Neutrophil (primary cell): ENCODE measurements around the gene SUPT6H.

Source experiments
- H3K27ac ChIP-seq: fragments of 200-600 bp; sonication (generic); 2 replicates; pipeline ENCODE4 v1.5.1; 2016; ENCODE audit warnings: mild to moderate bottlenecking, moderate library complexity
- H3K27me3 ChIP-seq: fragments of 200-600 bp; sonication (generic); 2 replicates; pipeline ENCODE4 v1.6.0; 2016; ENCODE audit warnings: mild to moderate bottlenecking
- H3K36me3 ChIP-seq: fragments of 200-600 bp; sonication (generic); 2 replicates; pipeline ENCODE4 v1.5.1; 2017
- H3K4me1 ChIP-seq, 2 experiments: fragments of 200-600 bp in 1 of 2; sonication (generic) in 1 of 2; 1 replicate in 1 of 2; 2 replicates in 1 of 2; pipeline versions ENCODE4 v1.5.1 to v1.6.1; 2013 to 2016; ENCODE audit warnings: low read depth in 1 of 2, low read length in 1 of 2, mild to moderate bottlenecking in 1 of 2, moderate library complexity in 1 of 2; ENCODE audit not compliant: control insufficient read depth in 1 of 2, insufficient read depth in 1 of 2
- H3K4me3 ChIP-seq, 2 experiments: fragments of 200-600 bp in 1 of 2; sonication (generic) in 1 of 2; 1 replicate in 1 of 2; 2 replicates in 1 of 2; pipeline ENCODE4 v1.5.1; 2013 to 2016; ENCODE audit warnings: low read depth in 1 of 2, low read length in 1 of 2, mild to moderate bottlenecking in 1 of 2, moderate library complexity in 1 of 2
- H3K9me3 ChIP-seq: fragments of 200-600 bp; sonication (generic); 2 replicates; pipeline ENCODE4 v1.5.1; 2016
- TF ChIP-seq, protein P1 (sequence below): fragments of 200-600 bp; sonication (generic); IDR thresholded peaks from 2 replicates; pipeline ENCODE4 v1.5.1; 2016; ENCODE audit warnings: antibody characterized with exemption

The SUPT6H gene

GRCh38 chr17:28616281-28616680 is 45.7 kb upstream of the SUPT6H start:
- Histone ChIP-seq H3K4me1 (no peaks in the 10 kb centered on the region), H3K9me3 (no peaks in the 10 kb centered on the region), H3K4me3 (no peak overlapping the region), H3K27ac (no peak overlapping the region), H3K27me3 (no peaks in the 10 kb centered on the region), H3K36me3 (peaks cover 91% of the 10 kb centered on the region)
- TF ChIP-seq, protein P1, sequence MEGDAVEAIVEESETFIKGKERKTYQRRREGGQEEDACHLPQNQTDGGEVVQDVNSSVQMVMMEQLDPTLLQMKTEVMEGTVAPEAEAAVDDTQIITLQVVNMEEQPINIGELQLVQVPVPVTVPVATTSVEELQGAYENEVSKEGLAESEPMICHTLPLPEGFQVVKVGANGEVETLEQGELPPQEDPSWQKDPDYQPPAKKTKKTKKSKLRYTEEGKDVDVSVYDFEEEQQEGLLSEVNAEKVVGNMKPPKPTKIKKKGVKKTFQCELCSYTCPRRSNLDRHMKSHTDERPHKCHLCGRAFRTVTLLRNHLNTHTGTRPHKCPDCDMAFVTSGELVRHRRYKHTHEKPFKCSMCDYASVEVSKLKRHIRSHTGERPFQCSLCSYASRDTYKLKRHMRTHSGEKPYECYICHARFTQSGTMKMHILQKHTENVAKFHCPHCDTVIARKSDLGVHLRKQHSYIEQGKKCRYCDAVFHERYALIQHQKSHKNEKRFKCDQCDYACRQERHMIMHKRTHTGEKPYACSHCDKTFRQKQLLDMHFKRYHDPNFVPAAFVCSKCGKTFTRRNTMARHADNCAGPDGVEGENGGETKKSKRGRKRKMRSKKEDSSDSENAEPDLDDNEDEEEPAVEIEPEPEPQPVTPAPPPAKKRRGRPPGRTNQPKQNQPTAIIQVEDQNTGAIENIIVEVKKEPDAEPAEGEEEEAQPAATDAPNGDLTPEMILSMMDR = no peak

DNA sequence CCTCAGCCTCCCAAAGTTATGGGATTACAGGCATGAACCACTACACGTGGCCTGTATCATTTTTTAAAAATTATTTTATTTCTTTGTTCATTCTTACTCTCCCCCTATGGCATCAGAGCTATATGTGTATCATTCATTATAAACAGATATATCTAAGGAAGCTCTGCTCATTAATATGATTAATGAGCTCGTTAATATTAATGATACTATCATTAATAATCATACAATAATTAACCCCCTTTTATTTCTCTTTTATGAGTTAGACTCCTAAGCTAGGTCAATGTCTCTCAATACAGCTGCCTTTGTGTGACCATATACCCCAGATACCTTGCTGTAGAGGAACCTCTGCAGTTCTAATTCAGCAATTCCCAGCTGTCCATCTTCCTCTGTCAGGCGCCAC is 43.5 kb upstream of the SUPT6H start:
- H3K36me3 ChIP-seq = peaks cover 100% of the 10 kb centered on the region
- H3K4me3 ChIP-seq = no peak overlapping the region
- no peak overlapping the region for H3K27ac ChIP-seq
- H3K9me3 ChIP-seq = no peaks in the 10 kb centered on the region
- TF ChIP-seq, protein P1 = no peak
- no peaks in the 10 kb centered on the region for H3K4me1 ChIP-seq
- no peaks in the 10 kb centered on the region for H3K27me3 ChIP-seq

DNA sequence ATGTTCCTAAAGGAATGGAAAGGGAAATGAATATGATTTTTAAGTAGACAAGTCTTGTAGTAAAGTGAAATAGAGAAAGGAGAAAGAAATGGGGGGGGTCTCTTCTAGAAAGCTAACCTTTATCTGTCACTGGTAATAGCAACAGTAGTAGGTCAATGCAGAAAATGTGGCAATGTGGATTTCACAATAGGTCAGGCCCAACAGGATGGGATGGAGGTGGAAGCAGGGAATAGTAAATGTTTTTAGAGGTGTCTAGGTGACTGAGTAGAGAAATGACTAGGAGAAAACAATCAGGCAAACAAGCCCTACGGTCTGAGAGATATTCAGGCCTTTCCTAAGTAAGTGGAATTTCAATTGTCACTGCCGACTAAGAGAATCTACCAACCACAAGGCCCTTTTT is 42.0 kb upstream of the SUPT6H start:
- Histone ChIP-seq H3K27ac (no peak overlapping the region), H3K36me3 (peaks cover 100% of the 10 kb centered on the region), H3K27me3 (no peaks in the 10 kb centered on the region), H3K4me1 (no peaks in the 10 kb centered on the region), H3K9me3 (no peaks in the 10 kb centered on the region), H3K4me3 (no peak overlapping the region)
- TF ChIP-seq, protein P1 = no peak

GRCh38 chr17:28622186-28622585 is 39.8 kb upstream of the SUPT6H start:
- H3K27me3 ChIP-seq = no peaks in the 10 kb centered on the region
- H3K9me3 ChIP-seq = no peaks in the 10 kb centered on the region
- peaks cover 95% of the 10 kb centered on the region for H3K36me3 ChIP-seq
- H3K4me1 ChIP-seq = no peaks in the 10 kb centered on the region
- H3K27ac ChIP-seq = no peak overlapping the region
- TF ChIP-seq, protein P1 = no peak
- H3K4me3 ChIP-seq = no peak overlapping the region

DNA sequence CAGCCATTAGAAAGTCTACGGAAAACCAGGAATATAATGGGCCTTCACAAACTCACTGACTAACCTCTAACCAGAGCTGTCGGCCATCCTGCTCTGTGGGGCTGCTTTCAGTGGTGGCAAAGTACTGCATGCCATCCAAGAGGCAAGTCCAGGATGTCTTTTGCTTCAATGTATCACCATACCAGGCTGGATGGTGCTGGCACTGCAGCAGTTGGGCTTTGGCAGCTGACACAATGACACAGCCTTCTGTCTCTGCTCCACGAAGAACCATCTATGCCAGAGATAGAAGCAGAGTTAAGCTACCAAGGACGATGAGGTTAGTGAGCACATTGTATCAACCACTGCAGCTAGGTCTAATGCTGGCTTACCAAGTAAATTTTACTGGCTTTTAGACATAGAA is 38.3 kb upstream of the SUPT6H start:
- Histone ChIP-seq H3K27me3 (no peaks in the 10 kb centered on the region), H3K27ac (no peak overlapping the region), H3K4me3 (no peak overlapping the region)

More for the DNA sequence above, 38.3 kb upstream of the SUPT6H start:
- Histone ChIP-seq H3K4me1 (no peaks in the 10 kb centered on the region), H3K9me3 (no peaks in the 10 kb centered on the region), H3K36me3 (peaks cover 95% of the 10 kb centered on the region)
- TF ChIP-seq, protein P1 = no peak
